ENCODE measurements around the gene KIF14. TPM values are rescaled to one million over a fixed set of nuclear protein-coding genes. Genes with fewer than 3 reads are reported as not detected.
A peak's percentile ranks its signal among the peaks of the same experiment; 100 is the strongest.

KIF14 gene
- total and polyA plus RNA-seq, 2 experiments from 2014 or later, result 2.2 to 5.1 TPM

GRCh38 chr1:200640373-200640962, 19.9 kb upstream of the KIF14 start:
- Histone ChIP-seq H3K4me1 (ENCODE audit: insufficient read depth) (peaks cover 20% of the 10 kb centered on the region), H3K79me2 (ENCODE audit: insufficient read depth) (no peaks in the 10 kb centered on the region), H3K27ac (peak overlapping the region; percentile 82), H3K9me2 (ENCODE audit: insufficient read depth) (no peaks in the 10 kb centered on the region), H3K27me3 (replicated peaks; ENCODE audit: insufficient read depth) (no peaks in the 10 kb centered on the region), H3K4me2 (ENCODE audit: unreplicated experiment) (peak overlapping the region; percentile 49), H2AFZ (peak overlapping the region; percentile 81), H3K4me3 (peak overlapping the region; percentile 20), H4K20me1 (ENCODE audit: insufficient read depth) (no peaks in the 10 kb centered on the region), H3F3A (ENCODE audit: insufficient read depth) (peaks cover 9% of the 10 kb centered on the region; the same call in 1 of the 2 replicates), H3K9me3 (ENCODE audit: low read depth) (no peaks in the 10 kb centered on the region), H3K36me3 (ENCODE audit: low read depth) (no peaks in the 10 kb centered on the region), H3K9ac (peak overlapping the region; percentile 60)
- DNase-seq, result no peak
- 68 to 70% methylated on average over 4 of the region's 4 CpGs for WGBS, 2 experiments (ENCODE audit: low coverage in 1 of 2, low lambda C conversion rate in 2 of 2, missing lambda C conversion rate in 2 of 2)
- no peak for TF ChIP-seq EZH2phosphoT487 (IDR thresholded peaks at IDR 0.05; ENCODE audit: insufficient read depth, low read depth)
- TF ChIP-seq EZH2 (IDR thresholded peaks at IDR 0.05; ENCODE audit: insufficient read depth, poor library complexity, severe bottlenecking), result no peak
- in situ Hi-C loops (cut with MboI), result no loop called here

GRCh38 chr1:200638073-200638472, 17.5 kb upstream of the KIF14 start:
- Histone ChIP-seq H3K36me3 (ENCODE audit: low read depth) (no peaks in the 10 kb centered on the region), H3K27ac (no peak overlapping the region), H3K4me1 (ENCODE audit: insufficient read depth) (peaks cover 20% of the 10 kb centered on the region), H3K9ac (no peak overlapping the region), H3K9me3 (ENCODE audit: low read depth) (no peaks in the 10 kb centered on the region), H2AFZ (no peak overlapping the region), H3K9me2 (ENCODE audit: insufficient read depth) (no peaks in the 10 kb centered on the region), H3K4me2 (ENCODE audit: unreplicated experiment) (no peak overlapping the region), H3K27me3 (replicated peaks; ENCODE audit: insufficient read depth) (no peaks in the 10 kb centered on the region), H3K79me2 (ENCODE audit: insufficient read depth) (no peaks in the 10 kb centered on the region), H3F3A (ENCODE audit: insufficient read depth) (peaks cover 9% of the 10 kb centered on the region; the same call in 1 of the 2 replicates), H4K20me1 (ENCODE audit: insufficient read depth) (no peaks in the 10 kb centered on the region), H3K4me3 (no peak overlapping the region)
- DNase-seq, result no peak
- TF ChIP-seq EZH2 (IDR thresholded peaks at IDR 0.05; ENCODE audit: insufficient read depth, poor library complexity, severe bottlenecking), result no peak
- no peak for TF ChIP-seq EZH2phosphoT487 (IDR thresholded peaks at IDR 0.05; ENCODE audit: insufficient read depth, low read depth)
- 75 to 82% methylated on average over 7 of the region's 7 CpGs for WGBS, 2 experiments (ENCODE audit: low coverage in 1 of 2, low lambda C conversion rate in 2 of 2, missing lambda C conversion rate in 2 of 2)
- in situ Hi-C loops (cut with MboI), result loop anchor here (10.0 kb wide), 1 partner anchor 167 kb away; no protein-coding TSS in a partner anchor

GRCh38 chr1:200636681-200637080, 16.1 kb upstream of the KIF14 start:
- in situ Hi-C loops (cut with MboI), result loop anchor here (10.0 kb wide), 1 partner anchor 168 kb away; no protein-coding TSS in a partner anchor
- no peak overlapping the region for H3K4me3 ChIP-seq
- H3K9me2 ChIP-seq (ENCODE audit: insufficient read depth), result no peaks in the 10 kb centered on the region
- peaks cover 20% of the 10 kb centered on the region for H3K4me1 ChIP-seq (ENCODE audit: insufficient read depth)
- no peaks in the 10 kb centered on the region for H4K20me1 ChIP-seq (ENCODE audit: insufficient read depth)
- WGBS, 2 experiments (ENCODE audit: low coverage in 1 of 2, low lambda C conversion rate in 2 of 2, missing lambda C conversion rate in 2 of 2), result 96 to 100% methylated on average over 2 of the region's 2 CpGs
- H2AFZ ChIP-seq, result no peak overlapping the region
- no peaks in the 10 kb centered on the region for H3K27me3 ChIP-seq (replicated peaks; ENCODE audit: insufficient read depth)
- H3K9me3 ChIP-seq (ENCODE audit: low read depth), result no peaks in the 10 kb centered on the region
- no peak for DNase-seq
- H3F3A ChIP-seq (ENCODE audit: insufficient read depth), result peaks cover 9% of the 10 kb centered on the region; the same call in 1 of the 2 replicates
- H3K4me2 ChIP-seq (ENCODE audit: unreplicated experiment), result no peak overlapping the region
- H3K9ac ChIP-seq, result no peak overlapping the region
- no peak for TF ChIP-seq EZH2 (IDR thresholded peaks at IDR 0.05; ENCODE audit: insufficient read depth, poor library complexity, severe bottlenecking)
- no peak for TF ChIP-seq EZH2phosphoT487 (IDR thresholded peaks at IDR 0.05; ENCODE audit: insufficient read depth, low read depth)
- H3K27ac ChIP-seq, result no peak overlapping the region
- no peaks in the 10 kb centered on the region for H3K36me3 ChIP-seq (ENCODE audit: low read depth)
- no peaks in the 10 kb centered on the region for H3K79me2 ChIP-seq (ENCODE audit: insufficient read depth)

GRCh38 chr1:200634261-200635122, 13.9 kb upstream of the KIF14 start:
- Histone ChIP-seq H3K9me3 (ENCODE audit: low read depth) (no peaks in the 10 kb centered on the region), H3F3A (ENCODE audit: insufficient read depth) (no peaks in the 10 kb centered on the region), H3K27ac (no peak overlapping the region), H3K9me2 (ENCODE audit: insufficient read depth) (no peaks in the 10 kb centered on the region), H3K4me3 (no peak overlapping the region), H3K27me3 (replicated peaks; ENCODE audit: insufficient read depth) (no peaks in the 10 kb centered on the region), H3K4me2 (ENCODE audit: unreplicated experiment) (no peak overlapping the region), H3K4me1 (ENCODE audit: insufficient read depth) (peaks cover under 1% of the 10 kb centered on the region; the same call in 1 of the 2 replicates), H3K79me2 (ENCODE audit: insufficient read depth) (no peaks in the 10 kb centered on the region), H3K36me3 (ENCODE audit: low read depth) (no peaks in the 10 kb centered on the region), H3K9ac (no peak overlapping the region), H4K20me1 (ENCODE audit: insufficient read depth) (no peaks in the 10 kb centered on the region), H2AFZ (no peak overlapping the region)
- TF ChIP-seq EZH2 (IDR thresholded peaks at IDR 0.05; ENCODE audit: insufficient read depth, poor library complexity, severe bottlenecking) (no peak), EZH2phosphoT487 (IDR thresholded peaks at IDR 0.05; ENCODE audit: insufficient read depth, low read depth) (no peak)
- DNase-seq, result no peak
- in situ Hi-C loops (cut with MboI), result loop anchor here (10.0 kb wide), 1 partner anchor 170 kb away; no protein-coding TSS in a partner anchor
- WGBS, 2 experiments (ENCODE audit: low coverage in 1 of 2, low lambda C conversion rate in 2 of 2, missing lambda C conversion rate in 2 of 2), result 26 to 32% methylated on average over 2 of the region's 2 CpGs

Data from GM23248 (cell line).